ENCODE measurements around the gene PDE7B. TPM values are rescaled to one million over a fixed set of nuclear protein-coding genes. Genes with fewer than 3 reads are reported as not detected.

Gene PDE7B
- polyA plus RNA-seq, 1 of the 3 experiments (the other 2 are of a cell fraction) = 1.9 TPM

DNA sequence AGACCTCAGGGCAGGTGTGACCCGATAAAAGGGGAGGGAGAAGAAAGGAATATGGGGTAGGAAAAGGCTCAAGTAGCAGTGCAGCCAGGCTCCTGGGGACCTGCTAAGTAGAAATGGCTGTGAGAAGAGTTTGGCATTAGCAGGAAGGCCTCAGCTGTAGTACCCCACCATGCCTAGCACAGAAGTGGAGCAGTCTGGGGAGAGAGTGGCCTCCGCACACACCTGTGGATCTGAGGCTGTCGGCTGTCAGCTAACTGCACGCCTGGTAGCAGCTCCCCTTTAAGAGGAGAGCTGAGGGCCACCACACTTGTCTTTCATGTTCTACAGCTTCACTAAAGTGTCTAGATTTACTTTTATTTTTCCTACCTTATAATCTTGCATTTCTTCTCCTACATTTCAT, 24.6 kb downstream of the PDE7B start:
- Histone ChIP-seq H3K9ac (no peak overlapping the region), H3K27me3 (ENCODE audit: insufficient read depth) (no peaks in the 10 kb centered on the region), H3K9me3 (no peaks in the 10 kb centered on the region), H3K4me1 (ENCODE audit: control insufficient read depth in 1 of 2, insufficient read depth in 2 of 2, low read depth in 1 of 2, low read length in 1 of 2) (no peaks in the 10 kb centered on the region; a peak in 2 of 4 replicates), H3K79me2 (ENCODE audit: insufficient read depth) (no peaks in the 10 kb centered on the region), H2AFZ (ENCODE audit: low read depth) (no peak overlapping the region), H3K9me2 (no peaks in the 10 kb centered on the region), H3K4me3 (ENCODE audit: low read depth in 2 of 2, low read length in 1 of 2) (no peak overlapping the region), H3K36me3 (replicated peaks in 1 of 2; ENCODE audit: control insufficient read depth in 1 of 2, insufficient read depth in 2 of 2, low read length in 1 of 2) (no peaks in the 10 kb centered on the region), H3K27ac (ENCODE audit: low read depth in 2 of 2, low read length in 1 of 2) (no peak overlapping the region), H3K4me2 (no peak overlapping the region), H3F3A (replicated peaks; ENCODE audit: insufficient read depth) (no peaks in the 10 kb centered on the region), H4K20me1 (ENCODE audit: insufficient read depth) (no peaks in the 10 kb centered on the region)
- CTCF ChIA-PET = no interaction called here
- no peak for DNase-seq
- 93% methylated on average over 3 of the region's 4 CpGs for WGBS (ENCODE audit: low lambda C conversion rate)
- TF ChIP-seq TCF12 (IDR thresholded peaks at IDR 0.05) (no peak), ZBTB33 (IDR thresholded peaks at IDR 0.05; ENCODE audit: borderline replicate concordance, low read depth) (no peak), IRF3 (IDR thresholded peaks at IDR 0.05; ENCODE audit: low read depth, low read length) (no peak), JUND (IDR thresholded peaks at IDR 0.05) (no peak), TAF1 (IDR thresholded peaks at IDR 0.05; ENCODE audit: borderline replicate concordance, low read depth, low read length) (no peak), POLR2AphosphoS5 (IDR thresholded peaks at IDR 0.05; ENCODE audit: low read depth, low read length) (no peak), FOXJ3 (CRISPR knock-in tag; IDR thresholded peaks at IDR 0.05) (no peak), FOSL2 (IDR thresholded peaks at IDR 0.05; ENCODE audit: borderline replicate concordance, low read depth) (no peak), MXI1 (IDR thresholded peaks at IDR 0.05; ENCODE audit: low read depth, low read length) (no peak), REST (IDR thresholded peaks at IDR 0.05; ENCODE audit: low read depth, low read length) (no peak), SIN3A (IDR thresholded peaks at IDR 0.05; ENCODE audit: borderline replicate concordance, low read depth, low read length) (no peak), NFIC (IDR thresholded peaks at IDR 0.05; ENCODE audit: borderline replicate concordance) (no peak), USF1 (IDR thresholded peaks at IDR 0.05; ENCODE audit: borderline replicate concordance, low read depth) (no peak), FOXM1 (IDR thresholded peaks at IDR 0.05; ENCODE audit: low read depth) (no peak), EZH2phosphoT487 (IDR thresholded peaks at IDR 0.05; ENCODE audit: borderline replicate concordance, low read depth) (no peak), NRF1 (IDR thresholded peaks at IDR 0.05; ENCODE audit: low read depth, low read length) (no peak), RCOR1 (IDR thresholded peaks at IDR 0.05; ENCODE audit: low read length) (no peak), ELF1 (IDR thresholded peaks at IDR 0.05) (no peak)
- TF ChIP-seq, protein P1, sequence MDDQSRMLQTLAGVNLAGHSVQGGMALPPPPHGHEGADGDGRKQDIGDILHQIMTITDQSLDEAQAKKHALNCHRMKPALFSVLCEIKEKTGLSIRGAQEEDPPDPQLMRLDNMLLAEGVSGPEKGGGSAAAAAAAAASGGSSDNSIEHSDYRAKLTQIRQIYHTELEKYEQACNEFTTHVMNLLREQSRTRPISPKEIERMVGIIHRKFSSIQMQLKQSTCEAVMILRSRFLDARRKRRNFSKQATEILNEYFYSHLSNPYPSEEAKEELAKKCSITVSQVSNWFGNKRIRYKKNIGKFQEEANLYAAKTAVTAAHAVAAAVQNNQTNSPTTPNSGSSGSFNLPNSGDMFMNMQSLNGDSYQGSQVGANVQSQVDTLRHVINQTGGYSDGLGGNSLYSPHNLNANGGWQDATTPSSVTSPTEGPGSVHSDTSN (IDR thresholded peaks at IDR 0.05) = no peak
- POLR2A ChIA-PET = no interaction called here

Measured in SK-N-SH (cell line).